HepG2 (cell line): Measurements from ENCODE around the gene PCED1B. TPM values are rescaled to one million over a fixed set of nuclear protein-coding genes. Genes with fewer than 3 reads are reported as not detected.

Experiments used
- ATAC-seq: fragments of 200-7000 bp; cut with Tn5 transposase; 3 replicates; pipeline ENCODE4 v1.9.1; 2020; ENCODE audit warnings: mild to moderate bottlenecking, moderate library complexity
- BruUV-seq: library from RNA; stranded (reverse); fragments of 400-500 nt; replicated peaks from 2 replicates; lab custom pipeline; 2021; lab: Mats Ljungman, UMichigan
- CTCF ChIA-PET: fragments of 300-600 bp; formaldehyde crosslinking; extraction: SDS; loops from one replicate; lab custom pipeline; 2021; ENCODE audit warnings: low total read pairs, inconsistent platforms, low intra/inter-chr PET ratio; lab: Yijun Ruan, JAX
- POLR2A ChIA-PET: fragments of 350-600 bp; sonication (Branson Sonifier 250); formaldehyde crosslinking; loops from one replicate; lab custom pipeline; 2020; ENCODE audit warnings: antibody characterized with exemption, inconsistent platforms; lab: Yijun Ruan, JAX
- DNase-seq: peaks from one replicate; pipeline ENCODE4 v3.0.0-alpha.2; 2015; ENCODE audit warnings: low spot score
- FAIRE-seq: peaks from 3 replicates; lab custom pipeline; 2011; peaks lifted over from hg19 to GRCh38; lab: Jason Lieb, UNC
- H2AFZ ChIP-seq: one replicate; pipeline ENCODE4 v1.6.1; 2011; ENCODE audit warnings: low read length, inconsistent platforms
- H3K27ac ChIP-seq: fragments of 300-600 bp; 3 replicates; pipeline ENCODE4 v1.8.0; 2011; ENCODE audit warnings: mixed run types, mild to moderate bottlenecking, mixed read lengths, low read length, inconsistent platforms; ENCODE audit not compliant: insufficient read depth; ENCODE audit errors: extremely low read length
- H3K27me3 ChIP-seq, 2 experiments: fragments of 200-600 bp in 1 of 2; 2 replicates in 1 of 2; 3 replicates in 1 of 2; pipeline versions ENCODE4 v1.6.0 to v1.8.0; 2011; ENCODE audit warnings: low read length in 2 of 2, mild to moderate bottlenecking in 2 of 2, moderate library complexity in 2 of 2, inconsistent platforms in 1 of 2; ENCODE audit not compliant: insufficient read depth in 2 of 2, control insufficient read depth in 1 of 2
- H3K36me3 ChIP-seq, 2 experiments: fragments of 200-600 bp in 1 of 2; replicated peaks in 1 of 2; 2 replicates in 1 of 2; 3 replicates in 1 of 2; pipeline versions ENCODE4 v1.5.1 to v1.8.0; 2011; ENCODE audit warnings: low read length in 2 of 2, inconsistent platforms in 1 of 2; ENCODE audit not compliant: insufficient read depth in 2 of 2, control insufficient read depth in 1 of 2
- H3K4me1 ChIP-seq: 2 replicates; pipeline ENCODE4 v1.5.1; 2012; ENCODE audit warnings: low read length, inconsistent platforms; ENCODE audit not compliant: insufficient read depth
- H3K4me2 ChIP-seq: 2 replicates; pipeline ENCODE4 v1.6.0; 2011; ENCODE audit warnings: low read depth, low read length, inconsistent platforms
- H3K4me3 ChIP-seq, 3 experiments: fragments of 200-600 bp in 1 of 3; sonication (generic), shearing (Covaris generic) in 1 of 3; replicated peaks in 1 of 3; 2 replicates each; pipeline ENCODE4 v1.5.1; 2011 to 2016; ENCODE audit warnings: low read length in 3 of 3, inconsistent platforms in 2 of 3, low read depth in 2 of 3, mild to moderate bottlenecking in 2 of 3, control low read depth in 1 of 3, mixed read lengths in 1 of 3; ENCODE audit not compliant: insufficient read depth in 1 of 3
- H3K79me2 ChIP-seq: one replicate; pipeline ENCODE4 v1.6.1; 2011; ENCODE audit warnings: low read length, inconsistent platforms; ENCODE audit not compliant: insufficient read depth
- H3K9ac ChIP-seq: 2 replicates; pipeline ENCODE4 v1.6.0; 2011; ENCODE audit warnings: mild to moderate bottlenecking, low read depth, low read length, inconsistent platforms; ENCODE audit not compliant: insufficient read depth
- H3K9me3 ChIP-seq: 2 replicates; pipeline ENCODE4 v1.5.1; 2012; ENCODE audit warnings: mild to moderate bottlenecking, low read length
- H4K20me1 ChIP-seq: 2 replicates; pipeline ENCODE4 v1.6.0; 2011; ENCODE audit warnings: inconsistent platforms, mild to moderate bottlenecking, low read length, moderate library complexity; ENCODE audit not compliant: insufficient read depth
- ATF7 ChIP-seq, 2 experiments: fragments of 450-650 bp in 1 of 2; sonication (generic) in 1 of 2; formaldehyde crosslinking in 1 of 2; IDR thresholded peaks; 2 replicates each; pipeline versions ENCODE4 v1.4.0 to v1.6.1; 2016 to 2020; ENCODE audit warnings: antibody characterized with exemption in 1 of 2, mild to moderate bottlenecking in 1 of 2, missing genetic modification reagents in 1 of 2
- FLYWCH1 ChIP-seq: sonication (generic); formaldehyde crosslinking; IDR thresholded peaks from 2 replicates; pipeline ENCODE4 v1.8.1; 2023; ENCODE audit warnings: mild to moderate bottlenecking, missing genetic modification reagents
- FOXA3 ChIP-seq: IDR thresholded peaks from 2 replicates; pipeline ENCODE4 v1.6.1; 2016; ENCODE audit warnings: missing genetic modification reagents, missing compliant biosample characterization
- NR2F2 ChIP-seq: IDR thresholded peaks from 2 replicates; pipeline ENCODE4 v1.6.1; 2012; ENCODE audit warnings: low read depth, inconsistent platforms, borderline replicate concordance
- PAWR ChIP-seq: sonication (generic); formaldehyde crosslinking; IDR thresholded peaks from 2 replicates; pipeline ENCODE4 v1.4.0; 2020; ENCODE audit warnings: missing genetic modification reagents, mild to moderate bottlenecking, borderline replicate concordance
- SRF ChIP-seq: IDR thresholded peaks from 2 replicates; pipeline ENCODE4 v1.6.1; 2011; ENCODE audit warnings: mild to moderate bottlenecking, low read depth, low read length, moderate library complexity
- SSRP1 ChIP-seq: IDR thresholded peaks from 2 replicates; pipeline ENCODE4 v1.6.1; 2016; ENCODE audit warnings: control low read depth
- ZNF350 ChIP-seq: sonication (generic); formaldehyde crosslinking; IDR thresholded peaks from 2 replicates; pipeline ENCODE4 v1.4.0; 2020; ENCODE audit warnings: mild to moderate bottlenecking, low read depth, missing genetic modification reagents, borderline replicate concordance
- ZNF501 ChIP-seq: sonication (generic); formaldehyde crosslinking; IDR thresholded peaks from 2 replicates; pipeline ENCODE4 v1.5.1; 2020; ENCODE audit warnings: mild to moderate bottlenecking, moderate library complexity, missing genetic modification reagents
- ZNF550 ChIP-seq: sonication (generic); formaldehyde crosslinking; IDR thresholded peaks from 2 replicates; pipeline ENCODE4 v1.4.0; 2020; ENCODE audit warnings: mild to moderate bottlenecking, missing genetic modification reagents, borderline replicate concordance
- ZNF576 ChIP-seq: sonication (generic); formaldehyde crosslinking; IDR thresholded peaks from 2 replicates; pipeline ENCODE4 v1.4.0; 2020; ENCODE audit warnings: mild to moderate bottlenecking, missing genetic modification reagents
- ZNF775 ChIP-seq: sonication (generic); formaldehyde crosslinking; IDR thresholded peaks from 2 replicates; pipeline ENCODE4 v1.4.0; 2020; ENCODE audit warnings: missing genetic modification reagents, mild to moderate bottlenecking, moderate library complexity, borderline replicate concordance
- WGBS: methylation state at CpG from one replicate; pipeline ENCODE4 v1.1.6; 2017; ENCODE audit warnings: low lambda C conversion rate; 5-methylcytosine and 5-hydroxymethylcytosine counted together
- in situ Hi-C: cut with HindIII; loops from 2 replicates; pipeline ENCODE4 v1.10.0; 2017; ENCODE audit warnings: low pct_unique_long_range_greater_than_20kb; ENCODE audit not compliant: extremely low pct_ligation_motif_present
- intact Hi-C: fragments of 100-400 bp; cut with micrococcal nuclease; formaldehyde crosslinking; loops from one replicate; pipeline ENCODE4 v1.10.0; 2022; ENCODE audit not compliant: unreplicated experiment
- polyA plus RNA-seq, 8 experiments: library from polyadenylated mRNA; depleted of rRNA in 3 of 8; stranded (reverse) in 7 of 8; unstranded in 1 of 8; fragments of >200 nt; fragmentation: Illumina TruSeq in 4 of 8; extraction: Trizol in 4 of 8; gene quantifications; 2 replicates each; pipeline versions ENCODE4 v1.2.1 to v1.2.3, GENCODE V29; 2011 to 2016; ENCODE audit warnings: low read depth in 4 of 8, missing spikeins in 1 of 8, mixed read lengths in 1 of 8; ENCODE audit not compliant: insufficient read depth in 1 of 8
- total RNA-seq, 5 experiments: library from RNA; depleted of rRNA; stranded (reverse); fragments of >200 nt; fragmentation: Illumina TruSeq; extraction: Trizol; gene quantifications; 2 replicates each; pipeline ENCODE4 v1.2.3, GENCODE V29; 2016; ENCODE audit warnings: low read depth in 1 of 5

The PCED1B gene
- total and polyA plus RNA-seq, 2 of the 13 experiments (the other 11 are each of a cell fraction or from before 2014, with no cell fraction given) = 0.11 to 0.37 TPM

- intact Hi-C loops = no loop called here
- no peak overlapping the region for H2AFZ ChIP-seq
- no peak overlapping the region for H3K27ac ChIP-seq
- no peaks in the 10 kb centered on the region for H3K79me2 ChIP-seq
- ChIA-PET POLR2A (no interaction called here), CTCF (no interaction called here)
- no peak overlapping the region for H3K9ac ChIP-seq
- 49% methylated on average over 17 of the region's 17 CpGs for WGBS
- no peaks in the 10 kb centered on the region for H4K20me1 ChIP-seq
- TF ChIP-seq ATF7 (IDR thresholded peaks at IDR 0.05) = peak; percentile 87
- TF ChIP-seq ATF7 (CRISPR knock-in tag; IDR thresholded peaks at IDR 0.05) = no peak
- no peak for TF ChIP-seq FLYWCH1
- TF ChIP-seq ZNF501 (CRISPR knock-in tag) = no peak
- no TSS peak for BruUV-seq
- H3K4me1 ChIP-seq = 0 out of 2 replicates have a peak, but pooled peaks cover 5% of the 10 kb centered on the region
- ATAC-seq (no peak), FAIRE-seq (no peak), DNase-seq (no peak)
- H3K27me3 ChIP-seq = peaks cover 4 to 29% of the 10 kb centered on the region in 2 experiments
- no peak overlapping the region for H3K4me3 ChIP-seq
- in situ Hi-C loops = no loop called here
- no peaks in the 10 kb centered on the region for H3K36me3 ChIP-seq
- H3K4me2 ChIP-seq = no peak overlapping the region
- H3K9me3 ChIP-seq = no peaks in the 10 kb centered on the region
These were observed 2.0 kb upstream of the PCED1B start for GRCh38 chr12:47077206-47078085.

- H3K4me2 ChIP-seq = no peak overlapping the region
- no peaks in the 10 kb centered on the region for H3K79me2 ChIP-seq
- peaks cover 4 to 29% of the 10 kb centered on the region in 2 experiments for H3K27me3 ChIP-seq
- ATAC-seq = no peak
- ChIA-PET POLR2A (no interaction called here), CTCF (no interaction called here)
- no peak for DNase-seq
- BruUV-seq = no TSS peak
- no peak overlapping the region for H2AFZ ChIP-seq
- in situ Hi-C loops (no loop called here), intact Hi-C loops (no loop called here)
- no peaks in the 10 kb centered on the region for H3K36me3 ChIP-seq
- no peak overlapping the region for H3K27ac ChIP-seq
- no peak for FAIRE-seq
- H3K4me1 ChIP-seq = 0 out of 2 replicates have a peak, but pooled peaks cover 5% of the 10 kb centered on the region
- WGBS = 79% methylated on average over 8 of the region's 8 CpGs
- H3K9ac ChIP-seq = no peak overlapping the region
- H3K9me3 ChIP-seq = no peaks in the 10 kb centered on the region
- H4K20me1 ChIP-seq = no peaks in the 10 kb centered on the region
- TF ChIP-seq ZNF775 (CRISPR knock-in tag) (no peak), SRF (no peak), FOXA3 (CRISPR knock-in tag) (no peak), NR2F2 (no peak), SSRP1 (CRISPR knock-in tag) (no peak), ZNF550 (no peak), PAWR (CRISPR knock-in tag) (no peak), ZNF576 (no peak), ZNF350 (CRISPR knock-in tag) (no peak)
- no peak overlapping the region for H3K4me3 ChIP-seq
These were observed 1.4 kb upstream of the PCED1B start for GRCh38 chr12:47078086-47078395.
